B cell (primary cell): Measurements from ENCODE around the gene NKX2-2. TPM values are rescaled to one million over a fixed set of nuclear protein-coding genes. Genes with fewer than 3 reads are reported as not detected.

Experiments used
- ATAC-seq: fragments of 200-7000 bp; cut with Tn5 transposase; one replicate; pipeline ENCODE4 v1.10.0; 2021; ENCODE audit warnings: low read depth, mild to moderate bottlenecking, moderate number of reproducible peaks, moderate library complexity
- CTCF ChIA-PET: fragments of 350-600 bp; sonication (Branson Sonifier 250); formaldehyde crosslinking; loops from one replicate; lab custom pipeline; 2021; ENCODE audit warnings: antibody characterized with exemption, inconsistent platforms; lab: Charles Lee
- POLR2A ChIA-PET: fragments of 350-600 bp; sonication (Branson Sonifier 250); formaldehyde crosslinking; loops from one replicate; lab custom pipeline; 2021; ENCODE audit warnings: antibody characterized with exemption; lab: Charles Lee
- DNase-seq: peaks from one replicate; pipeline ENCODE4 v3.0.0; 2013
- H2AFZ ChIP-seq: 2 replicates; pipeline ENCODE4 v1.6.1; 2012; ENCODE audit warnings: mild to moderate bottlenecking, low read depth, low read length; ENCODE audit not compliant: insufficient read depth, poor library complexity, severe bottlenecking
- H3K27ac ChIP-seq, 2 donors: 1 replicate in 1 of 2; 2 replicates in 1 of 2; pipeline ENCODE4 v1.5.1; 2012 to 2013; ENCODE audit warnings: low read length in 2 of 2, mild to moderate bottlenecking in 2 of 2, moderate library complexity in 1 of 2
- H3K27me3 ChIP-seq, 4 experiments: fragments of 200-600 bp in 1 of 4; sonication (generic) in 1 of 4; replicated peaks in 1 of 4; 1 replicate in 2 of 4; 2 replicates in 2 of 4; pipeline versions ENCODE4 v1.6.1 to v1.7.0; 2013 to 2016; ENCODE audit warnings: low read length in 3 of 4, mild to moderate bottlenecking in 2 of 4, mixed read lengths in 1 of 4, moderate library complexity in 1 of 4; ENCODE audit not compliant: insufficient read depth in 4 of 4, control insufficient read depth in 3 of 4; ENCODE audit errors: control extremely low read depth in 1 of 4
- H3K36me3 ChIP-seq, 2 experiments: replicated peaks in 1 of 2; 1 replicate in 1 of 2; 2 replicates in 1 of 2; pipeline versions ENCODE4 v1.6.1 to v1.7.1; 2013; ENCODE audit warnings: low read length in 1 of 2; ENCODE audit not compliant: insufficient read depth in 2 of 2, control insufficient read depth in 1 of 2; ENCODE audit errors: control extremely low read depth in 1 of 2, extremely low read depth in 1 of 2
- H3K4me1 ChIP-seq, 2 donors: fragments of 200-600 bp in 1 of 2; sonication (generic) in 1 of 2; 1 replicate in 1 of 2; 2 replicates in 1 of 2; pipeline versions ENCODE4 v1.5.1 to v1.6.1; 2013 to 2017; ENCODE audit warnings: low read length in 2 of 2; ENCODE audit not compliant: control insufficient read depth in 2 of 2, insufficient read depth in 2 of 2
- H3K4me2 ChIP-seq: replicated peaks from 2 replicates; pipeline ENCODE3; 2012; ENCODE audit warnings: mild to moderate bottlenecking, low read depth, low read length; ENCODE audit not compliant: poor library complexity, severe bottlenecking
- H3K4me3 ChIP-seq, 5 experiments: fragments of 200-600 bp in 1 of 5; sonication (generic) in 1 of 5; 1 replicate in 3 of 5; 2 replicates in 2 of 5; pipeline versions ENCODE4 v1.5.1 to v1.7.0; 2011 to 2016; ENCODE audit warnings: low read length in 4 of 5, mild to moderate bottlenecking in 4 of 5, low read depth in 2 of 5, control low read depth in 1 of 5, moderate library complexity in 1 of 5; ENCODE audit not compliant: insufficient read depth in 1 of 5; ENCODE audit errors: control extremely low read depth in 1 of 5, extremely low read depth in 1 of 5
- H3K79me2 ChIP-seq: fragments of 200-600 bp; sonication (generic); one replicate; pipeline ENCODE4 v1.6.0; 2016; ENCODE audit warnings: low read length; ENCODE audit not compliant: control insufficient read depth, insufficient read depth
- H3K9ac ChIP-seq: fragments of 200-600 bp; sonication (generic); 2 replicates; pipeline ENCODE4 v1.6.1; 2017; ENCODE audit warnings: mild to moderate bottlenecking, low read length, moderate library complexity
- H3K9me3 ChIP-seq, 3 donors: one replicate each; pipeline versions ENCODE4 v1.6.1 to v1.7.1; 2013; ENCODE audit warnings: low read length in 2 of 3; ENCODE audit not compliant: control insufficient read depth in 2 of 3, insufficient read depth in 1 of 3; ENCODE audit errors: control extremely low read depth in 1 of 3
- H4K20me1 ChIP-seq: 2 replicates; pipeline ENCODE4 v1.6.0; 2012; ENCODE audit warnings: mild to moderate bottlenecking, low read length; ENCODE audit not compliant: insufficient read depth, control insufficient read depth, poor library complexity, severe bottlenecking
- H3K27ac Mint-ChIP-seq: one replicate; pipeline ENCODE4 v1.8.0; 2021; ENCODE audit warnings: mixed read lengths
- H3K27me3 Mint-ChIP-seq: one replicate; pipeline ENCODE4 v1.8.0; 2021; ENCODE audit warnings: mixed read lengths
- H3K4me1 Mint-ChIP-seq: one replicate; pipeline ENCODE4 v1.8.0; 2021; ENCODE audit warnings: mixed read lengths
- H3K4me3 Mint-ChIP-seq: one replicate; pipeline ENCODE4 v1.8.0; 2021; ENCODE audit warnings: mixed read lengths
- H3K9me3 Mint-ChIP-seq: one replicate; pipeline ENCODE4 v1.8.0; 2022; ENCODE audit warnings: mixed read lengths; ENCODE audit not compliant: insufficient read depth
- CTCF ChIP-seq: fragments of 200-600 bp; IDR thresholded peaks from one replicate; pipeline ENCODE4 v1.8.0; 2022; ENCODE audit warnings: antibody characterized with exemption, mild to moderate bottlenecking
- EZH2 ChIP-seq: IDR thresholded peaks from 2 replicates; pipeline ENCODE4 v1.6.1; 2012; ENCODE audit warnings: borderline replicate concordance, low read depth, mild to moderate bottlenecking, moderate library complexity, low read length; ENCODE audit not compliant: insufficient read depth, poor library complexity, severe bottlenecking
- WGBS: methylation state at CpG from one replicate; pipeline ENCODE4 v1.1.5; 2013; ENCODE audit warnings: missing lambda C conversion rate; ENCODE audit not compliant: insufficient coverage; 5-methylcytosine and 5-hydroxymethylcytosine counted together
- intact Hi-C: fragments of 100-400 bp; cut with micrococcal nuclease; formaldehyde crosslinking; loops from one replicate; pipeline ENCODE4 v1.10.0; 2022
- polyA plus RNA-seq: library from polyadenylated mRNA; depleted of rRNA; stranded (reverse); fragments of >200 nt; gene quantifications from 2 replicates; pipeline ENCODE4 v1.2.3, GENCODE V29; 2012
- total RNA-seq, 2 donors: library from RNA; stranded (reverse); fragments of 120-200 nt in 1 of 2; gene quantifications; 1 replicate in 1 of 2; 2 replicates in 1 of 2; pipeline versions ENCODE4 v1.2.3 to v1.2.4, GENCODE V29; 2013 to 2022

NKX2-2 gene
- total and polyA plus RNA-seq, 2 donors (not counting 1 experiment from before 2014, with no cell fraction given): not detected

GRCh38 chr20:21496452-21496851, 17.4 kb downstream of the NKX2-2 start:
- peaks cover 39% of the 10 kb centered on the region for H3K27me3 Mint-ChIP-seq

GRCh38 chr20:21493049-21493448, 20.8 kb downstream of the NKX2-2 start:
- no peaks in the 10 kb centered on the region for H3K4me1 Mint-ChIP-seq
- Histone ChIP-seq H3K27me3 (peaks cover 0 to 6% (median 2%) of the 10 kb centered on the region in 4 experiments), H3K9me3 (no peaks in the 10 kb centered on the region), H3K4me3 (no peak overlapping the region), H3K9ac (no peak overlapping the region), H3K4me2 (no peak overlapping the region), H2AFZ (no peak overlapping the region), H3K4me1 (no peaks in the 10 kb centered on the region), H3K36me3 (no peaks in the 10 kb centered on the region), H3K79me2 (no peaks in the 10 kb centered on the region), H4K20me1 (no peaks in the 10 kb centered on the region), H3K27ac (no peak overlapping the region)
- POLR2A ChIA-PET: no interaction called here
- peaks cover 46% of the 10 kb centered on the region for H3K27me3 Mint-ChIP-seq
- CTCF ChIA-PET: no interaction called here
- intact Hi-C loops: no loop called here
- ATAC-seq: no peak
- TF ChIP-seq EZH2: no peak
- no peak for TF ChIP-seq CTCF
- no peak overlapping the region for H3K4me3 Mint-ChIP-seq
- no peak overlapping the region for H3K27ac Mint-ChIP-seq
- no peak for DNase-seq
- H3K9me3 Mint-ChIP-seq: no peaks in the 10 kb centered on the region
- 98% methylated on average over 4 of the region's 6 CpGs for WGBS

More at GRCh38 chr20:21496452-21496851, 17.4 kb downstream of the NKX2-2 start:
- H3K4me1 ChIP-seq: no peaks in the 10 kb centered on the region
- intact Hi-C loops: no loop called here
- H3K4me1 Mint-ChIP-seq: no peaks in the 10 kb centered on the region
- no peak overlapping the region for H3K4me3 ChIP-seq
- peaks cover 0 to 11% (median 3%) of the 10 kb centered on the region in 4 experiments for H3K27me3 ChIP-seq
- no peak overlapping the region for H3K4me2 ChIP-seq
- no peak overlapping the region for H2AFZ ChIP-seq
- DNase-seq (no peak), ATAC-seq (no peak)
- no peak for TF ChIP-seq EZH2
- no peak for TF ChIP-seq CTCF
- no peaks in the 10 kb centered on the region for H3K36me3 ChIP-seq
- WGBS: no CpG with 5 or more reads among the region's 5 CpGs
- H3K4me3 Mint-ChIP-seq: no peak overlapping the region
- POLR2A ChIA-PET: no interaction called here
- no peaks in the 10 kb centered on the region for H3K79me2 ChIP-seq
- CTCF ChIA-PET: interaction anchor here (2.6 kb wide), 1 partner anchor 9 kb away, joined by 13 read pairs; no protein-coding TSS in a partner anchor
- no peak overlapping the region for H3K9ac ChIP-seq
- no peaks in the 10 kb centered on the region for H3K9me3 Mint-ChIP-seq
- H3K9me3 ChIP-seq: no peaks in the 10 kb centered on the region
- H3K27ac ChIP-seq: no peak overlapping the region
- H4K20me1 ChIP-seq: no peaks in the 10 kb centered on the region
- no peak overlapping the region for H3K27ac Mint-ChIP-seq
